GM12878 (cell line): ENCODE data around the gene WDR45B. TPM values are rescaled to one million over a fixed set of nuclear protein-coding genes. Genes with fewer than 3 reads are reported as not detected.

Experiments
- ATAC-seq: fragments of 200-7000 bp; cut with Tn5 transposase; 3 replicates; pipeline ENCODE4 v1.9.1; 2020; ENCODE audit warnings: mild to moderate bottlenecking, moderate library complexity
- BruUV-seq: library from RNA; stranded (reverse); fragments of 400-500 nt; replicated peaks from 2 replicates; lab custom pipeline; 2021; lab: Mats Ljungman, UMichigan
- CTCF ChIA-PET: fragments of 300-600 bp; sonication (Branson Sonifier 250); formaldehyde crosslinking; extraction: SDS; loops from one replicate; lab custom pipeline; 2021; ENCODE audit warnings: inconsistent platforms; lab: Yijun Ruan, JAX
- POLR2A ChIA-PET: fragments of 350-600 bp; formaldehyde crosslinking; extraction: SDS; loops from one replicate; lab custom pipeline; 2021; ENCODE audit warnings: inconsistent platforms; lab: Charles Lee
- RAD21 ChIA-PET: fragments of 300-600 bp; sonication (Branson Sonifier 250); formaldehyde crosslinking; loops from one replicate; lab custom pipeline; 2023; ENCODE audit warnings: antibody characterized with exemption; ENCODE audit not compliant: unreplicated experiment; lab: Charles Lee
- SMC1A ChIA-PET: fragments of 300-600 bp; sonication (Branson Sonifier 250); formaldehyde crosslinking; loops from one replicate; lab custom pipeline; 2023; ENCODE audit not compliant: unreplicated experiment, uncharacterized antibody; lab: Charles Lee
- DNase-seq: peaks from one replicate; pipeline ENCODE4 v3.0.0-alpha.2; 2011; ENCODE audit warnings: low read depth, low spot score
- FAIRE-seq: peaks from 3 replicates; lab custom pipeline; 2011; peaks lifted over from hg19 to GRCh38; lab: Jason Lieb, UNC
- H2AFZ ChIP-seq: 2 replicates; pipeline ENCODE4 v1.6.0; 2011; ENCODE audit warnings: low read depth, low read length, control low read depth; ENCODE audit not compliant: control insufficient read depth
- H3K27ac ChIP-seq: 2 replicates; pipeline ENCODE4 v1.5.1; 2011; ENCODE audit warnings: control low read depth; ENCODE audit not compliant: control insufficient read depth, insufficient read depth
- H3K27me3 ChIP-seq, 2 experiments: replicated peaks in 1 of 2; 2 replicates each; pipeline versions ENCODE4 v1.6.0 to v1.6.1; 2011; ENCODE audit warnings: low read length in 1 of 2; ENCODE audit not compliant: control insufficient read depth in 2 of 2, insufficient read depth in 2 of 2
- H3K36me3 ChIP-seq, 2 experiments: 2 replicates each; pipeline ENCODE4 v1.5.1; 2011; ENCODE audit warnings: low read length in 1 of 2; ENCODE audit not compliant: control insufficient read depth in 2 of 2, insufficient read depth in 2 of 2
- H3K4me1 ChIP-seq: 2 replicates; pipeline ENCODE4 v1.6.1; 2011; ENCODE audit warnings: mild to moderate bottlenecking, low read length, moderate library complexity, mixed read lengths; ENCODE audit not compliant: control insufficient read depth, insufficient read depth
- H3K4me2 ChIP-seq: 2 replicates; pipeline ENCODE4 v1.6.0; 2011; ENCODE audit warnings: control low read depth; ENCODE audit not compliant: control insufficient read depth, insufficient read depth
- H3K4me3 ChIP-seq: fragments of 200-600 bp; sonication (generic); 2 replicates; pipeline ENCODE4 v1.5.1; 2016
- H3K79me2 ChIP-seq: 2 replicates; pipeline ENCODE4 v1.6.0; 2011; ENCODE audit warnings: low read length; ENCODE audit not compliant: control insufficient read depth, insufficient read depth
- H3K9ac ChIP-seq: 2 replicates; pipeline ENCODE4 v1.8.0; 2011; ENCODE audit warnings: low read length, control low read depth, mixed read lengths; ENCODE audit not compliant: control insufficient read depth, insufficient read depth
- H3K9me3 ChIP-seq: replicated peaks from 3 replicates; pipeline ENCODE4 v1.5.1; 2011; ENCODE audit warnings: mild to moderate bottlenecking, low read length; ENCODE audit not compliant: control insufficient read depth, insufficient read depth
- H4K20me1 ChIP-seq: 2 replicates; pipeline ENCODE4 v1.6.0; 2011; ENCODE audit not compliant: control insufficient read depth, insufficient read depth
- ATF3 ChIP-seq: IDR thresholded peaks from 2 replicates; pipeline ENCODE4 v1.6.1; 2011; ENCODE audit warnings: low read depth, mild to moderate bottlenecking, low read length, moderate library complexity, borderline replicate concordance; ENCODE audit errors: extremely low read depth
- ATF7 ChIP-seq: fragments of 450-650 bp; IDR thresholded peaks from 2 replicates; pipeline ENCODE4 v1.6.1; 2016; ENCODE audit warnings: low read depth, mild to moderate bottlenecking
- BCL11A ChIP-seq: IDR thresholded peaks from 2 replicates; pipeline ENCODE4 v1.6.1; 2011; ENCODE audit warnings: low read depth, low read length
- CBX3 ChIP-seq: fragments of 200-600 bp; sonication (generic); IDR thresholded peaks from 2 replicates; pipeline ENCODE4 v1.6.1; 2016; ENCODE audit warnings: low read depth, borderline replicate concordance
- CHD1 ChIP-seq: IDR thresholded peaks from 2 replicates; pipeline ENCODE4 v1.6.1; 2012; ENCODE audit warnings: low read depth, low read length, improper control_type of control experiment
- ESRRA ChIP-seq: IDR thresholded peaks from 2 replicates; pipeline ENCODE4 v1.6.1; 2012; ENCODE audit warnings: mild to moderate bottlenecking, low read length, improper control_type of control experiment
- IRF3 ChIP-seq: fragments of 450-650 bp; IDR thresholded peaks from 2 replicates; pipeline ENCODE4 v1.6.1; 2014; ENCODE audit warnings: mild to moderate bottlenecking
- MYC ChIP-seq: IDR thresholded peaks from 2 replicates; pipeline ENCODE4 v1.6.1; 2011; ENCODE audit warnings: mild to moderate bottlenecking, low read length, moderate library complexity, inconsistent platforms; ENCODE audit not compliant: insufficient read depth, insufficient replicate concordance, insufficient read length, severe bottlenecking
- NR2F1 ChIP-seq: fragments of 450-650 bp; conservative IDR thresholded peaks from 2 replicates; pipeline ENCODE4 v1.6.1; 2017; ENCODE audit warnings: mild to moderate bottlenecking
- NRF1 ChIP-seq: conservative IDR thresholded peaks from 2 replicates; pipeline ENCODE4 v1.6.1; 2011; ENCODE audit warnings: mild to moderate bottlenecking, low read depth, low read length, improper control_type of control experiment
- PAX5 ChIP-seq: IDR thresholded peaks from 2 replicates; pipeline ENCODE4 v1.6.1; 2011; ENCODE audit warnings: low read depth, low read length, borderline replicate concordance
- POU2F2 ChIP-seq: IDR thresholded peaks from 3 replicates; pipeline ENCODE4 v1.6.1; 2011; ENCODE audit warnings: low read depth, mild to moderate bottlenecking, low read length, borderline replicate concordance
- RELB ChIP-seq: fragments of 450-650 bp; IDR thresholded peaks from 2 replicates; pipeline ENCODE4 v1.6.1; 2017; ENCODE audit warnings: low read depth, mild to moderate bottlenecking, moderate library complexity
- SIN3A ChIP-seq: IDR thresholded peaks from 2 replicates; pipeline ENCODE4 v1.6.1; 2012; ENCODE audit warnings: low read depth, low read length, improper control_type of control experiment
- SMARCA5 ChIP-seq: fragments of 450-650 bp; IDR thresholded peaks from 2 replicates; pipeline ENCODE4 v1.6.1; 2017; ENCODE audit warnings: mild to moderate bottlenecking
- SMC3 ChIP-seq: IDR thresholded peaks from 2 replicates; pipeline ENCODE4 v1.6.1; 2011; ENCODE audit warnings: low read length, improper control_type of control experiment, borderline replicate concordance
- SREBF1 ChIP-seq: IDR thresholded peaks from 2 replicates; pipeline ENCODE4 v1.6.1; 2012; ENCODE audit warnings: mild to moderate bottlenecking, low read length
- WGBS: methylation state at CpG from one replicate; pipeline ENCODE4 v1.1.6; 2016; ENCODE audit warnings: low lambda C conversion rate; ENCODE audit not compliant: insufficient replicate concordance, insufficient coverage; ENCODE audit errors: missing lambda C conversion rate; 5-methylcytosine and 5-hydroxymethylcytosine counted together
- in situ Hi-C: fragments of 300-500 bp; cut with MboI; formaldehyde crosslinking; loops from 9 replicates; pipeline ENCODE4 v1.14.3; 2018; ENCODE audit warnings: mixed read lengths
- intact Hi-C: fragments of 100-400 bp; cut with micrococcal nuclease; formaldehyde crosslinking; loops from one replicate; pipeline ENCODE4 v1.14.2; 2022; ENCODE audit not compliant: unreplicated experiment
- polyA plus RNA-seq, 11 experiments: library from polyadenylated mRNA; depleted of rRNA in 4 of 11; unstranded in 6 of 11; stranded (reverse) in 5 of 11; fragments of >200 nt; fragmentation: Nextera tagmentation in 4 of 11; fragmentation: Illumina TruSeq in 1 of 11; extraction: Ambion mirVana in 4 of 11; extraction: Trizol in 1 of 11; gene quantifications; 1 replicate in 1 of 11; 2 replicates in 10 of 11; pipeline versions ENCODE4 v1.2.1 to v1.2.3, GENCODE V29; 2011 to 2016; ENCODE audit warnings: inconsistent platforms in 2 of 11, missing spikeins in 2 of 11, low read depth in 1 of 11
- total RNA-seq, 4 experiments: library from RNA; depleted of rRNA in 3 of 4; stranded (reverse); fragments of >200 nt in 3 of 4; fragmentation: Illumina TruSeq in 1 of 4; extraction: Trizol in 1 of 4; gene quantifications; 2 replicates each; pipeline versions ENCODE4 v1.2.1 to v1.2.3, GENCODE V29; 2013 to 2021
- TF ChIP-seq, protein P1 (sequence below): IDR thresholded peaks from 2 replicates; pipeline ENCODE4 v1.6.1; 2012; ENCODE audit warnings: low read depth, low read length, improper control_type of control experiment

The WDR45B gene
- total and polyA plus RNA-seq, 10 of the 15 experiments (the other 5 are each of a cell fraction or from before 2014, with no cell fraction given): 1.0 to 73.7 (median 26.6) TPM

DNA sequence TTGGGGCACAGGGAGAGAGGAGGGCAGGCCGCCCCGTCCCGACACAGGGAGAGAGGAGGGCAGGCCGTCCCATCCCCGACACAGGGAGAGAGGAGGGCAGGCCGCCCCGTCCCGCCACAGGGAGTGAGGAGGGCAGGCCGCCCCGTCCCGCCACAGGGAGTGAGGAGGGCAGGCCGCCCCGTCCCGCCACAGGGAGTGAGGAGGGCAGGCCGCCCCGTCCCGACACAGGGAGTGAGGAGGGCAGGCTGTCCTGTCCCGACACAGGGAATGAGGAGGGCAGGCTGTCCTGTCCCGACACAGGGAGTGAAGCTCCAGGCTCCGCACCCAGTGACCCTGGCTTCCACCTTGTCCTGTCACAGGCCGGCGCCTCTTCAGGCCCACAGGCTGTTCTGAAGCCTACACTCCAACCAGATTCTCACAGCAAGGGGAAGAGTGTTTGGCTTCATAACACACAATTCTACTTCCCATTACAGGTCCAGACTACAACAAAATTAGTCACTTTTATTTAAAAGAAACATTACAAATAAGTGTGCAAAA, 34.1 kb downstream of the WDR45B start (continued):
- TF ChIP-seq CHD1 (no peak), ATF7 (no peak), PAX5 (no peak), NRF1 (no peak), ESRRA (no peak)

GRCh38 chr17:82613283-82614094, 34.8 kb downstream of the WDR45B start:
- ATAC-seq (peak; percentile 38; the same call in 2 of the 3 replicates), DNase-seq (no peak), FAIRE-seq (no peak)
- 94% methylated on average over 37 of the region's 37 CpGs for WGBS
- ChIA-PET SMC1A (no interaction called here), RAD21 (no interaction called here), CTCF (no interaction called here), POLR2A (no interaction called here)
- no peak overlapping the region for H2AFZ ChIP-seq
- no peak overlapping the region for H3K4me2 ChIP-seq
- H3K27me3 ChIP-seq: no peaks in the 10 kb centered on the region
- no peak for TF ChIP-seq NR2F1
- TF ChIP-seq POU2F2: no peak
- TF ChIP-seq CBX3: no peak
- no peak for TF ChIP-seq ATF3
- TF ChIP-seq BCL11A: no peak
- TF ChIP-seq RELB: no peak
- TF ChIP-seq SMC3: no peak
- TF ChIP-seq ESRRA: no peak
- no peak for TF ChIP-seq IRF3
- TF ChIP-seq MYC: no peak
- no peak for TF ChIP-seq SMARCA5
- TF ChIP-seq, protein P1, sequence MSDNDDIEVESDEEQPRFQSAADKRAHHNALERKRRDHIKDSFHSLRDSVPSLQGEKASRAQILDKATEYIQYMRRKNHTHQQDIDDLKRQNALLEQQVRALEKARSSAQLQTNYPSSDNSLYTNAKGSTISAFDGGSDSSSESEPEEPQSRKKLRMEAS: no peak
- no peak for TF ChIP-seq SREBF1
- TF ChIP-seq SIN3A: no peak
- no peaks in the 10 kb centered on the region for H3K79me2 ChIP-seq
- no peak overlapping the region for H3K27ac ChIP-seq
- H3K9ac ChIP-seq: no peak overlapping the region
- H3K4me1 ChIP-seq: no peaks in the 10 kb centered on the region
- intact Hi-C loops (no loop called here), in situ Hi-C loops (no loop called here)
- H4K20me1 ChIP-seq: no peaks in the 10 kb centered on the region
- H3K9me3 ChIP-seq: no peaks in the 10 kb centered on the region
- H3K36me3 ChIP-seq: peaks cover under 1 to 13% of the 10 kb centered on the region in 2 experiments
- no peak overlapping the region for H3K4me3 ChIP-seq
- no TSS peak for BruUV-seq
